Activated gamma-delta T cell treated with Interleukin-2 at 50 U/mL for 16 hours (primary cell): ENCODE results near the gene NPC1L1.
"Not testable (repeated sequence)": the region's sequence is repeated elsewhere in the genome, so short reads cannot be mapped to it uniquely, and the experiment has no call there.

Experiments
- DNase-seq: peaks from one replicate; pipeline ENCODE4 v3.0.0-alpha.2; 2020

Gene NPC1L1

GRCh38 chr7:44564606-44565005 is 23.5 kb upstream of the NPC1L1 start:
- DNase-seq: no peak

GRCh38 chr7:44563171-44563679 is 22.1 kb upstream of the NPC1L1 start:
- DNase-seq: no peak

- not testable (repeated sequence) for DNase-seq
These were observed 21.5 kb upstream of the NPC1L1 start for GRCh38 chr7:44562622-44562962.

GRCh38 chr7:44561962-44562621 is 21.0 kb upstream of the NPC1L1 start:
- DNase-seq: no peak

GRCh38 chr7:44561481-44561880 is 20.4 kb upstream of the NPC1L1 start:
- no peak for DNase-seq

- DNase-seq: no peak
These were observed 18.4 kb upstream of the NPC1L1 start for GRCh38 chr7:44559485-44559884.

GRCh38 chr7:44557485-44557884 is 16.4 kb upstream of the NPC1L1 start:
- no peak for DNase-seq

- no peak for DNase-seq
These were observed 14.2 kb upstream of the NPC1L1 start for GRCh38 chr7:44555350-44555749.

GRCh38 chr7:44552473-44553005 is 11.4 kb upstream of the NPC1L1 start:
- not testable (repeated sequence) for DNase-seq

- DNase-seq: no peak
These were observed 8.3 kb upstream of the NPC1L1 start for GRCh38 chr7:44549457-44549856.

GRCh38 chr7:44548893-44549292 is 7.8 kb upstream of the NPC1L1 start:
- DNase-seq: no peak

GRCh38 chr7:44547536-44548231 is 6.6 kb upstream of the NPC1L1 start:
- DNase-seq: no peak

GRCh38 chr7:44541876-44542610 is 913 bp upstream of the NPC1L1 start:
- no peak for DNase-seq

GRCh38 chr7:44540592-44541027 is 520 bp downstream of the NPC1L1 start:
- no peak for DNase-seq

- no peak for DNase-seq
These were observed 1.2 kb downstream of the NPC1L1 start for GRCh38 chr7:44539669-44540506.

- DNase-seq: no peak
These were observed 2.1 kb downstream of the NPC1L1 start for GRCh38 chr7:44538798-44539668.

GRCh38 chr7:44538093-44538797 is 2.9 kb downstream of the NPC1L1 start:
- DNase-seq: no peak

GRCh38 chr7:44537442-44537841 is 3.7 kb downstream of the NPC1L1 start:
- no peak for DNase-seq

- DNase-seq: no peak
These were observed 5.0 kb downstream of the NPC1L1 start for GRCh38 chr7:44536090-44536489.

GRCh38 chr7:44535348-44536064 is 5.6 kb downstream of the NPC1L1 start:
- DNase-seq: no peak
